Lower leg skin (tissue), 3 donors: Measurements from ENCODE around the gene MYDGF.
"Not testable (repeated sequence)": the region's sequence is repeated elsewhere in the genome, so short reads cannot be mapped to it uniquely, and the experiment has no call there.

Experiments
- CTCF ChIP-seq, 3 donors: fragments of 450-650 bp; IDR thresholded peaks; one replicate each; pipeline ENCODE4 v1.5.1; 2016; ENCODE audit warnings: antibody characterized with exemption in 3 of 3, mild to moderate bottlenecking in 3 of 3, moderate library complexity in 2 of 3
- POLR2A ChIP-seq, 2 donors: fragments of 450-650 bp; IDR thresholded peaks; one replicate each; pipeline ENCODE4 v1.6.1; 2016 to 2017; ENCODE audit warnings: antibody characterized with exemption in 2 of 2, mild to moderate bottlenecking in 1 of 2, moderate library complexity in 1 of 2

GRCh38 chr19:4715178-4715528 lies 45.0 kb upstream of the MYDGF start:
- not testable (repeated sequence) for TF ChIP-seq POLR2A, CTCF (IDR thresholded peaks at IDR 0.05)
